GM18868 (cell line): ENCODE results near the gene INTS14.

Experiments
- ATAC-seq: cut with Tn5 transposase; IDR thresholded peaks from one replicate; pipeline ENCODE4 v1.9.1; 2021; ENCODE audit warnings: mild to moderate bottlenecking, moderate library complexity; ENCODE audit not compliant: unreplicated experiment

Gene INTS14

DNA sequence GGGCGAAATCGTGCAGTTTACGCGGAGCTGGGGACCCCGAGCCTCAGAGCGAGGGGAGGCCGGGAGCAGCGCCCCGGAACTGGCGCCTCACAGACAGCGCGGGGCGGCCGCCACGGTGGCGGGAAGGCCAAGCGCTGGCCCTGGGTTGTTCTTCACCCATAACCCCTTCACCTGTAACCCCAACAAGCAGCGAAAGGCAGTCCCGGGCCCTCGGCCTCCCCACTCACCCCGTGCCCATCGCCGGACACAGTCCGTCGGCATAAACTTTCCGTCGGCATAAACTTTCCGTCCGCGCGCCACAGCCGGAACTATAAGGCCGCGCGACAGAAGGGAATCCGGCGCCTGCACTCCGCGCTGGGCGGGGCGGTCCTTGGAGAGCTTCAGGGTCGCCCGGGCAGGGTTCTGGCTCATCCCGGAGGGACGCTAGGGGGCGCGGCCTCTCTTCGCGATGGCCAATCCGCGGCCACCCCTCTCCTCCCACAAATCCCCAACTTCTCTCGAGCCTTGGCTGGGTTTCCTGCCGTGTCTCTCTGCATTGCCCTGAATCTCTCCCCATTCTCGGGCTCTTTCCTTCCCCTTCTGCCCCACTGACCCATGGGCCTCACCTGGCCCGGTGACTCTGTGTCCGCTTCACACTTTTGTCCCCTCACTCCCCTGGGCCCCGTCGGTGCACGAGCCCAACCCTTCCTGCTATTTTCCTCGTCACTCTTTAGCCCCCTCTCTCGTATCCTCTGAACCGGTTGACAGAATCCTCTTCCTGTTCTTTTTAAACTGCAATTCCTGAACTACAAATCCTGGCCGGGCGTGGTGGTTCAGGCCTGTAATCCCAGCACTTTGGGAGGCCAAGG, at the start of gene INTS14:
TSS of gene INTS14 (minus strand) at position 261 of the 848 bp plus-strand sequence. CDS start 3,751 bp downstream, outside the sequence.
- ATAC-seq: peak; percentile 90

DNA sequence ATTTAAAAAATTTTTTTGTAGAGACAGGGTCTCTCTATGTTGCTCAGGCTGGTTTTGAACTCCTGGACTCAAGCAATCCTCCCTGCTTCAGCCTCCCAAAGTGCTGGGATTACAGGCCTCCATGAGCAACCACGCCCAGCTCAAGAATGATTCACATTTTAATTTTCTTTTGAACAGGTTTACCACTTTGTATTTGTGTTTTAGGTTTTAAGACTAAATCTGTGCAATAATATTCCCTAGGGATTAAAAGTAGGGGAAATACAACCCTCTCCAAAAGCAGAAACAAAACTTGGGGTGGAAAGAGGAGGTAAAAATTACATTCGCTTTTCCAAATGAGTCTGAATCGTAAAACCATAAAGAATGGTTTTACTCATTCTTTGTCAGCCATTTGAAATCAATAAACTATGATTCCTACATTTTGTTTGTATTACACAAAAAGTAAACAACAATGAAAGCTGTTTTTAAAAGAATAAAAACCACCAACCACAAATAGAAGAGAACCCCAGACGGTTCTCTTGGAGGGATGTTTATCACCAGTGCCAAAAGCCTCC, 48.6 kb upstream of the INTS14 start:
- ATAC-seq: no peak

DNA sequence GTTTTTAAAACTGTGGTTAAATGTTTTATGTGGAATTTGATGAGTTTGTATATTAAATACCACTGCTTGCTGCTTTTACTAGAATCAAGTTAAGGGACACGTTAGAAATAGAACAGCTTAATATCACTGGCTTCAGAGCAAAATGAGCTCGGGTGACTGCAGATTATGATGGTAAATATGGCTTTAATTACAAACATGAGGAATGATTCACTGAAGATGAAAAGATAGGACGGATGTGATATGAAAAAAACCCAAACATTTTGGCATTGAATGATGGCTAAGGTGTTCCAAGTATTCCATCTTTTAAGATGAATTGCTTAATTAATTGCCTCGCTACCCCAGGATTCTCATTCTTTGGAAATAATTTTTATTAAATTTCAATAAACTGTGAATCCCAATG, 44.5 kb upstream of the INTS14 start:
- no peak for ATAC-seq

DNA sequence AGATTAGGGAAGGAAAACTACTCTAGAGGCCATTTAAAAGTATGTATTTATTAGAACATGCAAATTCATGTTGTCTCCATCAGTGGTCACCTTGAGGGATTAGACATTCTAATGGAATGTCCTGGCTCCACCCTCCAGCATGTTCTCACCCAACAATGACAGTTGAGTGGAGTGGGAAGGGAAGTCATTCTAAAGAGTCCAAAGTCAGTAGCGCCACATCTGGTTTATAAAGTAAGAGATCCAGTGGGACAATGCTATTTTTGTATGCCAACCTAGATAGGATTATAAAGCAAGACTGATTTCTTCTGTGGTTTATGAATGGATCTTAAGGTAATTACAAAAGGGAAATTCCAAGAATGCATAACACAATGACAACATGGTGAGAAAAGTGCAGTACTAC, 44.1 kb upstream of the INTS14 start:
- no peak for ATAC-seq

DNA sequence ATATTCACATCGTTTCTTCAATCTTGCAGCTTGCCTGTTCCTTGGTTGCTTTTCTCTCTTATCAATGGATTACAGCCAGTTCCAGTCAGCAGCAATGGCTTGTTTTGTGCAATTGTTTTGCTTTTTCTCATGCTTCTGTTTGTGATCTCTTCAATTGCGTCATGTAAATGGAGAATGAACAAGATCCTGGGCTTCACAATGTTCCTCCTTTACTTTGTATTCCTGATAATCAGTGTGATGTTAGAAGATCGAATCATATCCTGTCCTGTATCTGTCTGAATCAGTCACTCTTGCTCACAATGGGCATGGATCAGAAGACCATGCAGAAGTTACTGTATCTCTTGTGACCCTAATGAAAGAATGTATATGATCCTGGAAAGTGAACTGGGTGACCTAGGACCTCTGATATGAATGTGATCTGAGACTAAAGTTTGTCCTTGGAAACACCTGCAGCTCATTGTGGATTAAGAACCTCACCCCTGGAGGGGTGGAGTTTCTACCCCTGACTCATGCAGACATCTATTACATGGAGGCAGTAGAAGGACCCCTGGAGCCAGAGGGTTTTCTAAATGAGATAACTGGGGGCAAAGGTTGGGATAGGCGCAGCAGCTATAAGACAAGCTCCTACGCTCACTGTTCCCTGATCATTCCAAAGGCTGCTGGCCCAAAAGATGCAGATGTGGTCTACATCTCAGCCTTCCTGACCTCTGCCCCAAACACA, 43.0 kb upstream of the INTS14 start:
- ATAC-seq: no peak

DNA sequence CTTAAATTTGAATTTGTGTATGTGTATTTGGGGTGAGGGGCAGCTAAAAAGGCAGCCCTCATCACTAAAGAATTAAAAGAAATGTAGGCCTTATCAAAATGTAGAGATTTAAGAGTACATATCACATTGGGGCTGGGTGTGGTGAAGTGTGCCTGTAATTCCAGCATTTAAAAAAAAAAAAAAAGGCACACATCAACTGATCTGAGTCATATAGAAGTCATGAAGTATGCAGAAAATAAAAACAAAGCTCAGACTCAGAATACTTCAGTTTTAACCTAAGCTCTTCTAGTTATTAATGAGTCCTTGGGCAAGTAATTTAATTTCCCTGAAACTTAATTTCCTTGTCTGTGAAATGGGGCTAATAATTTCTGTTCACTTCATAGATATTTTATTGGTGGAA, 42.4 kb upstream of the INTS14 start:
- no peak for ATAC-seq

DNA sequence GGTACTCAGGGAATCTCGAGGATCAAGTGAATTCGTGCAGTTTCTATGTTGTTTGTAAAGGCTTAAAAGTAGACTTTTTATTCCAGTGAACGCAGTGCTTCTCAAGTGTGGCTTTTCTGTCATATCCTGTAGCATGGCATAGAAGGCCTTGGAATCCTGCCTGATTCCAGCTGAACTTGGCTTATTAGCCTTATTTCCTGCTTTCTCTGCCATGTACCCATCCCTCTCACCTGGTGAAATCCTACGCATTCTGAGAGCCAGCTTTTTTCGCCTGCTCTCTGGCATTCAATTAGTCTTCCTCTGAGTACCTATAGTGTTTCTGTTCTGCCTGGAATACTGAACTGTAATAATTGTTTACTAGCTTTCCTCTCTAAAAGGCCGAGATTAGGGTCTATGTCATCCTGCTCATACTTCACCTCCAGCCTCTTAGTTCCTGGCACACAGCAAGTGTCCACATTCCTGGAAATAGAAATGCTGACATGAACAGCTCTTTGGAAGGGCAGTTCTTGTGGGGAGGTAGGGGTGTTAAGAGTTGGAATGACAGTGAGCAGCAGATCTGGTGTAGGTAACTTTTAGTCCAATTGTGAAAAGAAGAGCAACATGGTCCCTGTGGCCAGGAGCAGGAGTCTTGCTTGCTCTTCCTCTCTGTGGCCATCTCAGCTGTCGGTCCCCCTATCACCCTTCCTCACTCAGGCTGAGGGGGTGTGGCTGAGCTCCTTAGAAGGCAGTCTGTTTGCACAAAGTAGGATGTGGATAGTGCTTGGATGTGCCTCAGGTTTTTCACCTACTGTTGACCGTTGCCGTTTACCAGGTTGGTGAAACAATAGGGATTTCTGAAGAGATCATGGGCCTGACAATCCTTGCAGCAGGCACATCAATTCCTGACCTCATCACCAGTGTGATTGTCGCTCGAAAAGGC, 41.2 kb upstream of the INTS14 start:
- no peak for ATAC-seq

DNA sequence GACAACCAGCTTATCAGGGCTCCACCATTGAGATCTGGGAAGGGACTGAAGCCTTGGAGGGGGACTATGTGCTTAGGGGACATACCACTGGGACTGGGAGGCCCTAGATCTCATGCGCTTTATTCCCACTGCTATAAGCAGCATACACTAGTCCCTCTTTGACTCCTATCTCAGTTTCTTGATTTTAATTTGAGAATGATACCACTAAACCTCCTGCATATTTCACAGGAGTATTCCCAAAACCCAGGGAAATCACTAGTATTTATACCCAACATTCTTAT, 40.1 kb upstream of the INTS14 start:
- no peak for ATAC-seq

DNA sequence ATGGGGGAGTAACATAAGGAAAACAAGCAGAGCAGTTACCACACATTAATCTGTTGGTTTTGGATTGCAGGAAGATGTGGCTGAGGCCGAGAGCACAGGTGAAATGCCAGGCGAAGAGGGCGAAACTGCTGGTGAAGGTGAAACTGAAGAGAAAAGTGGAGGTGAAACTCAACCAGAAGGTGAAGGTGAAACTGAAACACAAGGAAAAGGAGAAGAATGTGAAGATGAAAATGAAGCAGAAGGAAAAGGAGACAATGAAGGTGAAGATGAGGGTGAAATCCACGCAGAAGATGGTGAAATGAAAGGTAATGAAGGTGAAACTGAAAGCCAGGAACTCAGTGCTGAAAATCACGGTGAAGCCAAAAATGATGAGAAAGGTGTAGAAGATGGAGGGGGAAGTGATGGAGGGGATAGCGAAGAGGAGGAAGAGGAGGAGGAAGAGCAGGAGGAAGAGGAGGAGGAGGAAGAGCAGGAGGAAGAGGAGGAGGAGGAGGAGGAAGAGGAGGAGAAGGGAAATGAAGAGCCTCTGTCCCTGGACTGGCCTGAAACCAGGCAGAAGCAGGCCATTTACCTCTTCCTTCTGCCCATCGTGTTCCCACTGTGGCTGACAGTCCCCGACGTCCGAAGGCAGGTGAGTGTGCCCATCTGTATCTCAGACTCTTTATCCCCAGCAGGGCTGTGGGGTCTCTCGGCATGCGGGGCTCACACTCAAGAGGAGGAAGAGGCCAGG, 39.5 kb upstream of the INTS14 start:
- ATAC-seq: no peak

DNA sequence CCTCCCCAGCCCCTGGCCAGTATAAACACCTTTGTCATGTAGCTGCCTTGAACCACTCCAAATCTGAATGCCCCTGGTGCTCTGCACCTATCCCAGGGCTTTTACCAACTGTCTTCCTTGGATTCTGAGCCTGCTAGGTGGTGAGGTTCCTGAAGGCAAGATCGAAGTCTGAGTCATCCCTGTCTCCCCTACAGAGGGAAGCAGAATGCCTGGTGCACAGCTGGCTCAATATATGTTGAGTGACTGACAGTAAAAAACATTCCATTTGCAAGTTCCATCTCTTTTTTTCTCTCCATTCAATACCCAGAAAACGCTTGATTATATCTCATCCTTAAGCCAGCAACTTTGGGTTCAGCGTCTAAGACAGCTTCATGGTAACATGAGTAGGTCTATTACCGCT, 35.6 kb upstream of the INTS14 start:
- ATAC-seq: no peak

DNA sequence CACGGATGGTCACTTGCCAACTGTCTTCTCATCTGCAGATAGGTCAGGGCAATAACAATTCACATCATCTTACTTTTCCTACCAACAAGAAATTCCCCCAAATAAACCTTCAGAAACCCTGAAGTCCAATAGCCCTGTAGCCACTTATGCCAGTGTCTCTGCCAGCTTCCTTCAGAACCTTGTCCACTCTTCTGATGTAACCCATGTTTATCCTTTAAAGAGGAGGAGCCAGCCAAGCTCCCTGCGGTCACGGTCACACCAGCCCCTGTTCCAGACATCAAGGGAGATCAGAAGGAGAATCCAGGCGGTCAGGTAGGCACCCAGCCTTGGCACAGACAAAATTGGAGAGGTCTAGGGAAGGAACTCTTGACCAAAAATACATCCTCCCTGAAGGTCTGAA, 34.5 kb upstream of the INTS14 start:
- ATAC-seq: no peak

DNA sequence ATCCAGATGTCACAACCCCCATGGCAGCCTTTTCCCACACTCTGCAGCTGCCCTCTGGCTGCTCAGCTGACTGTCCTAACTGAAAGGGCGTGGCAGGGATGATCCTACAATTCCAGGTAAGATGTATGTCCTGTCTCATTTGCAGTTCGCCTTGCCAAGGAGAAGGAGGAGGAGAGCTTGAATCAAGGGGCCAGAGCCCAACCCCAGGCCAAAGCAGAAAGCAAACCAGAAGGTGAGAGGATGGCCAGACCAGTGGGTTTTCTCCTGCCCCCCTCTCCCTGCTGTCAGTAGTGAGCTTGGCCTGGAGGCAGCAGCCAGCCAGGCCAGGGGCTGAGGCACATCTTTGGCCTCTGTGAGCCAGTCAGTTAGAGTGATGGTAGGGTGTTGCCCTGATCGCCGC, 33.4 kb upstream of the INTS14 start:
- no peak for ATAC-seq

DNA sequence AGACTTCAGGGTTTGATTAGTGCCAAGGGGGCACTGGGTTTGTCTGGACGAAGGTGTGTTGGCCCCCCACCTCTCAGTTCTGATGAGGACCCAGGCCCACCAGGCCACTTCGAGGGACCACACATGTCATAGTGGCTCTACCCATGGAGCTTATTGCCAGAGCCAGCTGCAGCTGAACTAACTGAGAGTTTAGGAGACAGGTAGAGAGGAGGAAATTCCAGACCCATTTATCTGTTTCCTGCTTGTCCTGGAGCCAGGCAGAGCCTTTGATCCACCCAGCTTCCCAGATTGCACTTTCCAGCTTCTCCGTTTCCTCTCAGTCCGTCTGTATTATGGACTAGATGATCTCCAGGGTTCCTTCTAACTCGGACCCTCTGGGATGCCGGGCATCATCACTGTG, 31.7 kb upstream of the INTS14 start:
- no peak for ATAC-seq

DNA sequence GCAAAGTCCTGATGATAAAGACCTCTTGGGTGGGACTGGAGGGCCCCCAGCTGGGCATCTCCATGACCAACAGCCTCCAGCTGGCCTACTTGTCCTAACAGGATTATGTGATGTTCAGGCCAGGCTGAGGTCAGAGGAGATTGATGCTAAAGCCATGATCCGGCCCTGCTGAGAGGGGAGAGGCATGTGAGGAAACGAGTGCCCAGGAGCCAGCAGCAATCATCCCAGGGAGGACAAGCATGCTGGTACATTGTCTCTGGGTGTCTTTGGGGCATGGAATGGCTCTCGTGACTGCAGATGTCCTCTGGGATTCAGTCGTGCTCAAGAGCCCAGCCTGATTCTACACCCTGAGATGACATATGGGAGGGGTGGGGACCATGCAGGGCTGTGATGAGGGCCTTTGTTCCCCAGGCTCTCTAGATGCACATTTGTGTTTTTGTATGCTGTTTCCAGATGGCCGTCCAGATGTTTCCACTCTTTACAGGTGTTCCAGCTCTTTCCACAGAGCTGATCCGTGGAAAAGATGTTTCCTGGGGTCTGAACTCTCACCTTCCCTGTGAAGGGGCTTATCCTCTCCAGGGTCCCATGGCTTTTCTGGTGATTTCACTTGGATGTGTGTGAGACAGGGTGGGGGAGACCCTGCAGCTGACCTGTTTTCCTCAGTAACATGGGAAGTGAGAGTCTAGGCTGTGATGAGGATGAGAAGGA, 31.0 kb upstream of the INTS14 start:
- ATAC-seq: no peak

DNA sequence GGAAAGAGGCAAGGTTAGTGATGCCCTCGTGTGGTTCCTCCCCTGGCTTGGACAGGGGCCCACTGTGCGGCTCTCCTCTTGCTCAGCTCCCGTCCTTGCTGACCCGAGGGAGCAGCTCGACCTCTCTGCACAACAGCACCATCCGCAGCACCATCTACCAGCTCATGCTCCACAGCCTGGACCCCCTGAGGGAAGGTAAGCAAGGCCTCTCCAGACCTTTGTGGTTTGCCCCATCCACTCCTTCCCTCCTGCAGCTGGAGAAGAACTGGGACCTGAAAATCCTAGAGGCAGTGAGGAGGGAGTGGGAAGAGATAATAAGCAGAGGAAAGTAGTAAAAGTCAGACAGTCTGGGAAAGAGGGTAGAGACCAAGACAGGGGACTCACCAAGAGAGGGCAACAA, 28.6 kb upstream of the INTS14 start:
- no peak for ATAC-seq

DNA sequence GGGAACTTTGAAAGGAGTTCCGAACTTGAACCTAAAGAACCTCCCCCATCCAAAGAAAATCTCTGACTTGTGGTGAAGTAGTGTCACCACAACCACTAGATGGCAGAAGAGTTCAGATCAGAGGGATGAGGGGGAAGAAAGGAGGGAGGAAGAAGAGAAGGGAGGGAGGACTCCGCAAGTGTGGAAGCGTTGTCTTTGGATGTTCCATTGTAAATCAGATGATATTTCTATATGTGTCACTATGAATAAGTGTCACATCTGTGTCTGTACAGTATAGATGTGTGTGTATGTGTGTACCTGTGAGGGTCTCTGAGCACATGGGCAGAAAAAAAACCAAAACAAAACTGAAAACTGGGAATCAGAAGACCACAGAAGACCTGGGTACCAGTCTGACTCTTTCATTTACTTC, 27.8 kb upstream of the INTS14 start:
- ATAC-seq: no peak

DNA sequence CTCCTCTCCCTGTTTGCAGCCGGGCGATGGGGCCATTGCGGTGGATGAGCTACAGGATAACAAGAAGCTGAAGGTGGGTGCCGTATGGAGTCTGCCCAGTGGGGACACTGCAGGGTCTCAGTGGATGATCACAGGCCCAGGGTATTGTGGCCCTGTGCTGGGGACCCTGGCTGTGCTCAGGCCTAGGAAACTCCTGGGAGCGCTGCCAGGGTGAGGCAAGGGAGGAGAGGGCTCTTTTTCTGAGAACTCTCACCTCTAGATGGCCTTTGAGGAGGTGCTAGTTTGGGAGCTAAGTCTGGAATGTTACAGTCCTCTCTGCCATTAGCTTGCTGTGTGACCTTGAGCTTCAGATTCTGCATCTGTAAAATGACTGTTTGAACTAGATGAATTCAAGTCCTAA, 27.2 kb upstream of the INTS14 start:
- ATAC-seq: no peak

DNA sequence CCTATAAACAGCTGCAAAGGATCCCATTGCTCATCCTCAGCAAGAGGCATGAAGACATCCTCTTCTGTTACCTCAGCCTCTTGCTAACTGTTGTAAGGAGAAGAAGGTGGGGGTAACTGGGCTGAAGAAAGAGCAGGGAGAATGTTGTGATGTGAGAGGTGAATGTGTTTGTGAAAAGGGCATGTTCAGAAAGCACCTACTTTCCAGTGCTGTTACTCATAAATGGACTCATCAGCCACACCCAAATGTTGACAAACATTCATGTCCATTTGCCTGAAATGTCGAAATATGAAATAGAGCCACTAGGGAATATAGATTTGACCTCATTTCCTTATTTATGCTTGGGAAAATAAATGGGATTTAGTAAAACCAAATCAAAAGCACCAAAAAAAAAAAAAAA, 23.4 kb upstream of the INTS14 start:
- no peak for ATAC-seq

DNA sequence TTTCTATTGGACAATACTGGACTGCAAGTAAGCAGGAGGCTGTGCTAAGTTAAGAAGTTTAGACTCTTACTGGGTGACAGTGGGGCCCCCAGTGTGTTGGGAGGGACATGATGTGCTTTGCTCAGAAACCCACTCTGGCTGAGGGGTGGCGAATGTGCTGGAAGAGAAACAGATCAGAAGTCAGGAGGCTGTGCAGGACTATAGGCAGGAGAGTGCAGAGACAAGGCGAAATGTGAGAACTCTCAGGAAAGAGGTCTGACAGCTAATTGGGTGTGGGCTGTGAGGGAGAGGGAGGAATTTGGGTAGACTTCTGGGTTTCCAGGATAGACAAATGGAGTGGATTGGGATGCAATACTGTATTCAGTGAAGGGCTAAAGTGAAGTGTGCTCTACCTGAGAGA, 22.8 kb upstream of the INTS14 start:
- no peak for ATAC-seq

DNA sequence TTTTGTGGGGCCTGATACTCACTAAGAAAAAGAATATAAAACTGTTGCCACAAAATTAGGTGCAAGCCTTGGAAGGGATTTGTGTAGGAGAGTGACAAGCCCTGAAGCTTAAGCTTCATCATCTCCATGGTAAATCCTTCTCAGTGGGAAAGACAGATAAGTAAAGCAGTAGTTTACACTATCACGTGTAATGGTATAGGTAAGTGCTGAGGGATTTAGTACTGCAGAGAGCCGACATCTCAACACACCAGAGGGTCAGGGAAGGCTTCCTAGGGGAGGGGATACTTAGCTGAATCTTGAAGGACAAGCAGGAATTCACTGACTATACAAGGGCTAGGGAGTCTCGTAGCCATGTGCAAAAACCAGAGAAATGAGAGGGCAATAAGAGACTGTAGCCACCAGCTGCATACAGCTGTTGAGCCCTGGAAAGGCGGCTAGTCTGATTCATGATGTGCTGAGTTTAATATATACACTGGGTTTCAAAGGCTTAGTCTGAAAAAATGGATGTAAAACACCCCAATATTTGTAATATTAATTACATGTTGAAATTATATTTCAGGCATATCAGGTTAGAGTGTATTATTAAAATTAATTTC, 21.9 kb upstream of the INTS14 start:
- ATAC-seq: no peak
